Measurements from ENCODE around the gene KHDRBS1. TPM values are rescaled to one million over a fixed set of nuclear protein-coding genes. Genes with fewer than 3 reads are reported as not detected.

KHDRBS1 gene
- total RNA-seq, 1 donor from 2014 or later, result 59.6 TPM

- ATAC-seq (no peak), DNase-seq (ENCODE audit: missing footprints) (no peak)
- intact Hi-C loops (cut with DNase I), result no loop called here
These were observed 77.5 kb downstream of the KHDRBS1 start for GRCh38 chr1:32091176-32091575.

- intact Hi-C loops (cut with DNase I), result no loop called here
- ATAC-seq (no peak), DNase-seq (ENCODE audit: missing footprints) (no peak)
These were observed 77.9 kb downstream of the KHDRBS1 start for GRCh38 chr1:32091591-32091990.

Small RNAs within 50 kb of the gene (microRNA-seq; reads per million reads assigned to microRNA genes)
- not detected for gene MIR5585

Other genes starting within 250 kb of the KHDRBS1 start
- 16.1 TPM for gene ADGRB2, start 249.5 kb upstream of the KHDRBS1 start, total RNA-seq
- gene SPOCD1, start 197.8 kb upstream of the KHDRBS1 start, total RNA-seq, result not detected
- 249 TPM for gene PTP4A2, start 75.5 kb upstream of the KHDRBS1 start, total RNA-seq
- gene TMEM39B, start 59.1 kb downstream of the KHDRBS1 start, total RNA-seq, result 7.1 TPM
- gene KPNA6, start 94.2 kb downstream of the KHDRBS1 start, total RNA-seq, result 70.3 TPM
- 17.4 TPM for gene TXLNA, start 165.8 kb downstream of the KHDRBS1 start, total RNA-seq
- 25.8 TPM for gene CCDC28B, start 186.7 kb downstream of the KHDRBS1 start, total RNA-seq
- gene IQCC, start 191.8 kb downstream of the KHDRBS1 start, total RNA-seq, result 0.81 TPM
- gene DCDC2B, start 195.2 kb downstream of the KHDRBS1 start, total RNA-seq, result not detected
- gene TMEM234, start 208.5 kb downstream of the KHDRBS1 start, total RNA-seq, result 8.8 TPM
- 108 TPM for gene EIF3I, start 208.5 kb downstream of the KHDRBS1 start, total RNA-seq
- gene FAM167B, start 233.4 kb downstream of the KHDRBS1 start, total RNA-seq, result 10.5 TPM
- gene LCK, start 237.4 kb downstream of the KHDRBS1 start, total RNA-seq, result 0.57 TPM

All from Right ventricle myocardium inferior (tissue), 1 donor.